Fibroblast of villous mesenchyme (primary cell): ENCODE data around the gene KCNK5. TPM values are rescaled to one million over a fixed set of nuclear protein-coding genes. Genes with fewer than 3 reads are reported as not detected.

Source experiments
- DNase-seq: peaks from one replicate; pipeline ENCODE4 v3.0.0-alpha.2; 2010; ENCODE audit warnings: low read depth
- H3K4me3 ChIP-seq: 2 replicates; pipeline ENCODE4 v1.5.1; 2011; ENCODE audit warnings: low read depth, mild to moderate bottlenecking, low read length
- total RNA-seq: library from RNA; depleted of rRNA; stranded (reverse); fragments of >200 nt; gene quantifications from 2 replicates; pipeline ENCODE4 v1.2.3, GENCODE V29; 2012
- TF ChIP-seq, protein P1 (sequence below): IDR thresholded peaks from 2 replicates; pipeline ENCODE4 v1.5.1; 2012; ENCODE audit warnings: low read depth, mild to moderate bottlenecking, low read length; ENCODE audit not compliant: insufficient read depth

The KCNK5 gene
- total RNA-seq, 1 donor, result not detected

DNA sequence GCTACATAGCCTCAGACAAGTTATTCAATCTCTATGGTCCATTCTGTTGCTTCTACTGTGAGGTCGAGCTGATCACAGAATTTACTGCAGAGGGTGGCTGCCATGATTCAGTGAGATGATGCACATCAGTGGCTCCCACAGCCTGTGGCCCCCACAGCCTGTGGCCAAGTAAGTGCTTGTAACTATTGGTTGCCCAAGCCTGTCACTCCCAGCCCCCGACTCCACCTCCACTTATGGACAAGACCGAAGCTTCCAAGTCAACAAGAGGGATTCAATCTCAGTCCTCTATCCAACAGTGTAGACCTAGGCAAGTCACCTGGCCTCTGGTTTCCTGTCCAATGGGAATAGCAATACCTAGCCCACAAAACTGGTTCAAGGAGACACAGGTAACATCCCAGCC lies 8.2 kb downstream of the KCNK5 start:
- no peak overlapping the region for H3K4me3 ChIP-seq
- no peak for DNase-seq
- TF ChIP-seq, protein P1, sequence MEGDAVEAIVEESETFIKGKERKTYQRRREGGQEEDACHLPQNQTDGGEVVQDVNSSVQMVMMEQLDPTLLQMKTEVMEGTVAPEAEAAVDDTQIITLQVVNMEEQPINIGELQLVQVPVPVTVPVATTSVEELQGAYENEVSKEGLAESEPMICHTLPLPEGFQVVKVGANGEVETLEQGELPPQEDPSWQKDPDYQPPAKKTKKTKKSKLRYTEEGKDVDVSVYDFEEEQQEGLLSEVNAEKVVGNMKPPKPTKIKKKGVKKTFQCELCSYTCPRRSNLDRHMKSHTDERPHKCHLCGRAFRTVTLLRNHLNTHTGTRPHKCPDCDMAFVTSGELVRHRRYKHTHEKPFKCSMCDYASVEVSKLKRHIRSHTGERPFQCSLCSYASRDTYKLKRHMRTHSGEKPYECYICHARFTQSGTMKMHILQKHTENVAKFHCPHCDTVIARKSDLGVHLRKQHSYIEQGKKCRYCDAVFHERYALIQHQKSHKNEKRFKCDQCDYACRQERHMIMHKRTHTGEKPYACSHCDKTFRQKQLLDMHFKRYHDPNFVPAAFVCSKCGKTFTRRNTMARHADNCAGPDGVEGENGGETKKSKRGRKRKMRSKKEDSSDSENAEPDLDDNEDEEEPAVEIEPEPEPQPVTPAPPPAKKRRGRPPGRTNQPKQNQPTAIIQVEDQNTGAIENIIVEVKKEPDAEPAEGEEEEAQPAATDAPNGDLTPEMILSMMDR, result no peak

- H3K4me3 ChIP-seq, result no peak overlapping the region
- no peak for DNase-seq
- TF ChIP-seq, protein P1, result no peak
These were observed 10.3 kb downstream of the KCNK5 start for GRCh38 chr6:39218868-39219567.

DNA sequence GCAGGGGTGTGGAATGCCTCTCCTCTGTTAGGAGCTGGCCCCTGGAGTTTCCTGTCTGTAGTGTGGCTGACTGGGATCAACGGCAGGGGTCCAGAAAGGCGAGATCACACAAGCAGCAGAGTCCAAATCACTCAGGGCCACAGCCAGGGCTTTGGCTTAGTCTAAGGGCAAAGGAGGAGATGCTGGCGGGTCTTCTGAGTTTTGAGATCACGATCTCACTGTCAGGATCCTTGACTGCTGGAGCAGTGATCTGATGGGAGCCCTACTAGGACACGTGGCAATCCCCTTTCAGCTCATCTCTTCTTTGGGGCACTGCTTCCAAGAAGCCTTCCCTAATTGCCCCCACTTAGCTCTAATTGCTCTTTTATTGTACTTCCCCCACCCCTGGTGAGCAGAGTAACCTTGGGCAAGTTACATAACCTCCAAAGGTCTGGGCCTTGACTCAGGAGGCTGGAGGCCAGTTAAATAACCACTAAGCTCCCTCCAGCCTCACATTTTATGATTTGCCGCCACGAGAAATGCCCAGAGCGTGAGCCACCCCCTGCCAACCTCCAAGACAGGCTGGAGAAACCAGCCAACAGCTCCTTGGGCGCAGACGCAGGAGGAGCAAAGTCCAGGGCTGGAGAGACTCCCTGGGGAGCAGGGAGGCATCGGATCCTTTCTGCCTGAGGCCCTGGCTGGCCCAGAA lies 12.0 kb downstream of the KCNK5 start:
- no peak for DNase-seq
- TF ChIP-seq, protein P1, result no peak
- no peak overlapping the region for H3K4me3 ChIP-seq

DNA sequence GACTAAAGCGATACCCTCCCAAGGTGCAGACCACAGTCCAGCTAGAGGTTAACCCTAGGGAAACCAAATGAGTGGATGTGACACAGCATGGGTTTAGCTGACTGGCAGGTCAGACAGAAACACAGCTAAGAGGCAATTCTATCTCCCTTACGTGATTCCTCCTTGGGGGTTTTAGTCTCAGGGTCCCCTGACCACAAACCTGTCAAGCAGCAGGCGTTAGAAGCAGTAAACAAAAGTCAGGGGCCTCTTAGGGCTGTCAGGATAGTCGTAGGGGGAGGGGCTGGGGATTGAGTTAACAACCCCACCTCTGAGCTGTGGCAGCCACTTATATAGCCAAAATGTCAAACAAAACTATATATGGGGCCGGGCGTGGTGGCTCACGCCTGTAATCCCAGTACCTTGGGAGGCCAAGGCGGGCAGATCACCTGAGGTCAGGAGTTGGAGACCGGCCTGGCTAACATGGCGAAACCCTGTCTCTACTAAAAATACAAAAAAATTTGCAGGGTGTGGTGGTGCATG lies 13.6 kb downstream of the KCNK5 start:
- TF ChIP-seq, protein P1, result no peak
- DNase-seq, result no peak
- no peak overlapping the region for H3K4me3 ChIP-seq

GRCh38 chr6:39214846-39215639 lies 14.2 kb downstream of the KCNK5 start:
- TF ChIP-seq, protein P1, result no peak
- no peak for DNase-seq
- no peak overlapping the region for H3K4me3 ChIP-seq

DNA sequence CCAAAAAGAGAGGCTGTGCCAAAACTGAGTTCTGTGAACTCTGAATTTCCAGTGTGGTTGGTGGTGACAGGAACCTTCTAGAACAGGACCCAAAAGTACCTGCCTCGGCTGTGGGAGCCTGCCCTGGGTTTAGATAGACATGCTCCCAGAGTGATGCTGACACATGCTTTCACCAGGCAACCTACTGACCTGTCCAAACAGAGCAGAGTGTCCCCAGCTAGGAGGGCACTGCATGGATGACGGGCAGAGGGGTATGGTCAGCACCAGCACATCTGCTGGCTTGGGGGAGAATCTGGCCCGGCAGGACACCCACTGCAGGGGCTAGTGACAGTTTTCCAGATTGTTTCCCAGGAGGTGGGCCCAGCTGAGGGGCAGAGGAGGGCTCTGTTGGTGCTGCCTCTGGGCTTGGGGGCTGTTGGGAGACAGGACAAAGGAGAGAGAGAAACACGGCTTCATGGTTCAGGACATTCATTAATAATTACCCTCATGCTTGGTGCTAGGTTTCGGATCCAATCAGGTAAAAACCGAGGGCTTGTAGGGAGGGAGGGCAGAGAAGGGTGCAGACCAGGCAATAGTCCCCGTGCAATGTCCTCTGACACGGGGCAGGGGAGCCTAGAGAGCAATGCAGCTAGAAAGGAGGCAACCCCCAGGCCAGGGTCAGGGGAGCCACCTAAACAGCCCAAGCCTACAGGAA lies 15.0 kb downstream of the KCNK5 start:
- no peak overlapping the region for H3K4me3 ChIP-seq
- TF ChIP-seq, protein P1, result no peak
- no peak for DNase-seq
